ENCODE results near the gene UNC5B.

Gene UNC5B

GRCh38 chr10:71255808-71256660 lies 43.7 kb downstream of the UNC5B start:
- DNase-seq, result no peak

GRCh38 chr10:71256661-71257318 lies 44.4 kb downstream of the UNC5B start:
- DNase-seq, result no peak

- DNase-seq, result no peak
Observed at GRCh38 chr10:71257319-71257997, 45.1 kb downstream of the UNC5B start.

GRCh38 chr10:71258046-71258445 lies 45.7 kb downstream of the UNC5B start:
- DNase-seq, result no peak

- DNase-seq, result no peak
Observed at GRCh38 chr10:71258446-71259145, 46.2 kb downstream of the UNC5B start.

- DNase-seq, result no peak
Observed at GRCh38 chr10:71259282-71259681, 46.9 kb downstream of the UNC5B start.

- no peak for DNase-seq
Observed at GRCh38 chr10:71259815-71260501, 47.6 kb downstream of the UNC5B start.

- no peak for DNase-seq
Observed at GRCh38 chr10:71260622-71261325, 48.4 kb downstream of the UNC5B start.

GRCh38 chr10:71262027-71262426 lies 49.7 kb downstream of the UNC5B start:
- no peak for DNase-seq

GRCh38 chr10:71262817-71263216 lies 50.4 kb downstream of the UNC5B start:
- DNase-seq, result no peak

GRCh38 chr10:71263376-71263775 lies 51.0 kb downstream of the UNC5B start:
- DNase-seq, result no peak

- DNase-seq, result no peak
Observed at GRCh38 chr10:71264345-71265200, 52.2 kb downstream of the UNC5B start.

GRCh38 chr10:71265201-71265575 lies 52.8 kb downstream of the UNC5B start:
- DNase-seq, result no peak

GRCh38 chr10:71265618-71266146 lies 53.3 kb downstream of the UNC5B start:
- no peak for DNase-seq

GRCh38 chr10:71266147-71266917 lies 54.0 kb downstream of the UNC5B start:
- DNase-seq, result no peak

- DNase-seq, result no peak
Observed at GRCh38 chr10:71266918-71267442, 54.6 kb downstream of the UNC5B start.

- no peak for DNase-seq
Observed at GRCh38 chr10:71267508-71268240, 55.3 kb downstream of the UNC5B start.

GRCh38 chr10:71268247-71268691 lies 55.9 kb downstream of the UNC5B start:
- DNase-seq, result no peak

GRCh38 chr10:71268758-71269157 lies 56.4 kb downstream of the UNC5B start:
- DNase-seq, result no peak
